Gastroesophageal sphincter (tissue), 4 donors: ENCODE data around the gene SLC25A41. TPM values are rescaled to one million over a fixed set of nuclear protein-coding genes. Genes with fewer than 3 reads are reported as not detected.

Experiments used
- ATAC-seq: fragments of 150-250 bp; one replicate; pipeline ENCODE4 v1.9.1; 2016; ENCODE audit warnings: mild to moderate bottlenecking, moderate library complexity
- H3K27ac ChIP-seq, 4 donors: fragments of 200-600 bp; sonication (generic) in 3 of 4; 1 replicate in 3 of 4; 2 replicates in 1 of 4; pipeline ENCODE4 v1.5.1; 2016 to 2019
- H3K27me3 ChIP-seq: fragments of 200-600 bp; sonication (generic); one replicate; pipeline ENCODE4 v1.5.1; 2019
- H3K36me3 ChIP-seq, 2 donors: fragments of 200-600 bp; sonication (generic); one replicate each; pipeline ENCODE4 v1.5.1; 2019; ENCODE audit warnings: control low read depth in 1 of 2
- H3K4me1 ChIP-seq, 3 donors: fragments of 200-600 bp; sonication (generic); 1 replicate in 2 of 3; 2 replicates in 1 of 3; pipeline ENCODE4 v1.5.1; 2016 to 2019; ENCODE audit warnings: control low read depth in 2 of 3
- H3K4me3 ChIP-seq, 2 donors: fragments of 200-600 bp; sonication (generic); one replicate each; pipeline ENCODE4 v1.5.1; 2019; ENCODE audit warnings: mild to moderate bottlenecking in 1 of 2, moderate library complexity in 1 of 2
- H3K9me3 ChIP-seq, 3 donors: fragments of 200-600 bp; sonication (generic); one replicate each; pipeline ENCODE4 v1.5.1; 2017 to 2019; ENCODE audit warnings: control low read depth in 2 of 3
- CTCF ChIP-seq, 4 experiments: fragments of 200-600 bp in 2 of 4; fragments of 450-650 bp in 2 of 4; sonication (generic) in 1 of 4; IDR thresholded peaks; one replicate each; pipeline ENCODE4 v1.5.1; 2017 to 2019; ENCODE audit warnings: antibody characterized with exemption in 4 of 4, mild to moderate bottlenecking in 2 of 4, moderate library complexity in 2 of 4
- EP300 ChIP-seq: sonication (generic); formaldehyde crosslinking; IDR thresholded peaks from one replicate; pipeline ENCODE4 v1.6.1; 2017; ENCODE audit warnings: antibody characterized with exemption, mild to moderate bottlenecking
- POLR2A ChIP-seq, 2 donors: fragments of 450-650 bp; IDR thresholded peaks; one replicate each; pipeline ENCODE4 v1.6.1; 2017; ENCODE audit warnings: antibody characterized with exemption in 2 of 2, mild to moderate bottlenecking in 2 of 2, moderate library complexity in 1 of 2
- POLR2AphosphoS5 ChIP-seq: sonication (generic); formaldehyde crosslinking; IDR thresholded peaks from one replicate; pipeline ENCODE4 v1.6.1; 2017; ENCODE audit warnings: antibody characterized with exemption
- WGBS, 2 donors: methylation state at CpG; one replicate each; pipeline ENCODE4 v1.1.5; 2018; ENCODE audit warnings: low coverage in 1 of 2; 5-methylcytosine and 5-hydroxymethylcytosine counted together
- small RNA-seq, 4 donors: library from RNA; depleted of rRNA; stranded (forward); fragments of <200 nt; gene quantifications; one replicate each; pipeline ENCODE3, GENCODE V24; 2016
- total RNA-seq, 4 donors: library from RNA; depleted of rRNA; stranded (reverse); fragments of >200 nt; gene quantifications; one replicate each; pipeline ENCODE4 v1.1.0, GENCODE V29; 2016

The SLC25A41 gene
- total RNA-seq, 4 donors from 2014 or later: 0.27 to 1.3 TPM; not detected in 2

GRCh38 chr19:6378486-6378885, 55.1 kb downstream of the SLC25A41 start:
- WGBS, 2 donors: 69% methylated on average over 2 of the region's 9 CpGs; no CpG with 5 or more reads in 1 of the 2 donors
- TF ChIP-seq CTCF (IDR thresholded peaks at IDR 0.05) (no peak), EP300 (no peak), POLR2A (IDR thresholded peaks at IDR 0.05) (no peak), POLR2AphosphoS5 (no peak)
- no peak for ATAC-seq
- H3K27me3 ChIP-seq: no peaks in the 10 kb centered on the region
- H3K9me3 ChIP-seq: peaks cover 0 to 6% (median 0%) of the 10 kb centered on the region in 3 donors
- H3K27ac ChIP-seq: peak overlapping the region in 3 of 4 donors; percentile 75 to 97 (median 76)
- peaks cover 0 to 51% (median 17%) of the 10 kb centered on the region in 3 donors for H3K4me1 ChIP-seq
- H3K4me3 ChIP-seq: no peak overlapping the region
- H3K36me3 ChIP-seq: peaks cover 0 to 69% of the 10 kb centered on the region in 2 donors

- peaks cover 0 to 6% (median 0%) of the 10 kb centered on the region in 3 donors for H3K9me3 ChIP-seq
- TF ChIP-seq POLR2AphosphoS5: peak; percentile 70
- no peak for TF ChIP-seq EP300
- ATAC-seq: peak; percentile 54
- no peaks in the 10 kb centered on the region for H3K27me3 ChIP-seq
- peak overlapping the region in 3 of 4 donors; percentile 75 to 97 (median 76) for H3K27ac ChIP-seq
- peaks cover 0 to 64% of the 10 kb centered on the region in 2 donors for H3K36me3 ChIP-seq
- 13 to 24% methylated on average over 2 to 4 of the region's 6 CpGs for WGBS, 2 donors
- no peak overlapping the region for H3K4me3 ChIP-seq
- H3K4me1 ChIP-seq: peaks cover 0 to 53% (median 17%) of the 10 kb centered on the region in 3 donors
These were observed 55.5 kb downstream of the SLC25A41 start for GRCh38 chr19:6378041-6378440.

- Histone ChIP-seq H3K27ac (peak overlapping the region in 3 of 4 donors; percentile 75 to 97 (median 76)), H3K27me3 (no peaks in the 10 kb centered on the region), H3K4me3 (no peak overlapping the region), H3K9me3 (peaks cover 0 to 6% (median 0%) of the 10 kb centered on the region in 3 donors), H3K36me3 (peaks cover 0 to 51% of the 10 kb centered on the region in 2 donors), H3K4me1 (peaks cover 0 to 59% (median 21%) of the 10 kb centered on the region in 3 donors)
- ATAC-seq: no peak
- WGBS, 2 donors: 72 to 82% methylated on average over 8 to 9 of the region's 19 CpGs
- no peak for TF ChIP-seq POLR2A (IDR thresholded peaks at IDR 0.05)
- no peak for TF ChIP-seq EP300
- TF ChIP-seq POLR2AphosphoS5: no peak
- TF ChIP-seq CTCF (IDR thresholded peaks at IDR 0.05): no peak
These were observed 56.9 kb downstream of the SLC25A41 start for GRCh38 chr19:6376512-6377190.

Small RNA genes lying within 50 kb of the gene (small RNA-seq; reads per million reads assigned to genes)
- gene MIR6790: 0 reads per million in 4 donors
- gene MIR6885: 0 to 0.27 (median 0) reads per million in 4 donors

Other genes with a start within 250 kb of the SLC25A41 start
- 10 to 100 TPM; 21.4 to 42.5 (median 23.8) TPM for gene MLLT1, start 153.8 kb downstream of the SLC25A41 start, total RNA-seq
- gene ACER1, start 100.2 kb downstream of the SLC25A41 start, total RNA-seq: not detected
- gene CLPP, start 72.2 kb downstream of the SLC25A41 start, total RNA-seq: 10 to 100 TPM; 40.2 to 86.1 (median 63.8) TPM
- gene ALKBH7, start 61.0 kb downstream of the SLC25A41 start, total RNA-seq: 10 to 100 TPM; 41.9 to 75.1 (median 45.7) TPM
- 1 to 10 TPM in 3 of 4 donors, under 1 TPM in 1; 0.67 to 2.4 (median 1.4) TPM for gene PSPN, start 57.8 kb downstream of the SLC25A41 start, total RNA-seq
- 10 to 100 TPM; 44.7 to 62.8 (median 51.4) TPM for gene GTF2F1, start 40.6 kb downstream of the SLC25A41 start, total RNA-seq
- gene KHSRP, start 9.0 kb downstream of the SLC25A41 start, total RNA-seq: 100 to 1,000 TPM; 102 to 218 (median 126) TPM
- 100 to 1,000 TPM; 111 to 328 (median 240) TPM for gene SLC25A23, start 26.0 kb upstream of the SLC25A41 start, total RNA-seq
- gene CRB3, start 30.5 kb upstream of the SLC25A41 start, total RNA-seq: 1 to 10 TPM in 2 of 4 donors, under 1 TPM in 1, not detected in 1; 0.85 to 6.2 (median 1.6) TPM
- gene DENND1C, start 48.0 kb upstream of the SLC25A41 start, total RNA-seq: 1 to 10 TPM in 3 of 4 donors, under 1 TPM in 1; 0.57 to 6.1 (median 1.5) TPM
- gene TUBB4A, start 68.5 kb upstream of the SLC25A41 start, total RNA-seq: 1 to 10 TPM; 1.2 to 3.2 (median 2.2) TPM
- gene TNFSF9, start 97.3 kb upstream of the SLC25A41 start, total RNA-seq: under 1 TPM in 2 of 4 donors, not detected in 2; 0.17 to 0.27 TPM
- gene CD70, start 157.4 kb upstream of the SLC25A41 start, total RNA-seq: 1 to 10 TPM in 1 of 4 donors, not detected in 3; 2.2 TPM
- 1 to 10 TPM in 2 of 4 donors, under 1 TPM in 2; 0.16 to 2.4 (median 0.81) TPM for gene TNFSF14, start 236.4 kb upstream of the SLC25A41 start, total RNA-seq